GM13977 (cell line): ENCODE measurements around the gene TACC2.
"Not testable (repeated sequence)": the region's sequence is repeated elsewhere in the genome, so short reads cannot be mapped to it uniquely, and the experiment has no call there.

Source experiments
- DNase-seq: peaks from one replicate; pipeline ENCODE4 v3.0.0; 2012; ENCODE audit warnings: low spot score
- in situ Hi-C: fragments of 300-500 bp; cut with MboI; formaldehyde crosslinking; loops from one replicate; pipeline ENCODE4 v1.12.0; 2022; ENCODE audit warnings: low sequenced_read_pairs, low pct_unique_long_range_greater_than_20kb, mixed read lengths, inconsistent platforms; ENCODE audit not compliant: unreplicated experiment
- TF ChIP-seq, protein P1 (sequence below): IDR thresholded peaks from 2 replicates; pipeline ENCODE4 v1.5.1; 2012; ENCODE audit warnings: mild to moderate bottlenecking, control low read depth; ENCODE audit not compliant: insufficient read depth; ENCODE audit errors: extremely low read depth, missing control alignments

TACC2 gene

GRCh38 chr10:122056431-122057094, 67.6 kb downstream of the TACC2 start:
- in situ Hi-C loops = no loop called here
- DNase-seq = no peak

GRCh38 chr10:122057841-122058413, 69.0 kb downstream of the TACC2 start:
- in situ Hi-C loops = no loop called here
- TF ChIP-seq, protein P1, sequence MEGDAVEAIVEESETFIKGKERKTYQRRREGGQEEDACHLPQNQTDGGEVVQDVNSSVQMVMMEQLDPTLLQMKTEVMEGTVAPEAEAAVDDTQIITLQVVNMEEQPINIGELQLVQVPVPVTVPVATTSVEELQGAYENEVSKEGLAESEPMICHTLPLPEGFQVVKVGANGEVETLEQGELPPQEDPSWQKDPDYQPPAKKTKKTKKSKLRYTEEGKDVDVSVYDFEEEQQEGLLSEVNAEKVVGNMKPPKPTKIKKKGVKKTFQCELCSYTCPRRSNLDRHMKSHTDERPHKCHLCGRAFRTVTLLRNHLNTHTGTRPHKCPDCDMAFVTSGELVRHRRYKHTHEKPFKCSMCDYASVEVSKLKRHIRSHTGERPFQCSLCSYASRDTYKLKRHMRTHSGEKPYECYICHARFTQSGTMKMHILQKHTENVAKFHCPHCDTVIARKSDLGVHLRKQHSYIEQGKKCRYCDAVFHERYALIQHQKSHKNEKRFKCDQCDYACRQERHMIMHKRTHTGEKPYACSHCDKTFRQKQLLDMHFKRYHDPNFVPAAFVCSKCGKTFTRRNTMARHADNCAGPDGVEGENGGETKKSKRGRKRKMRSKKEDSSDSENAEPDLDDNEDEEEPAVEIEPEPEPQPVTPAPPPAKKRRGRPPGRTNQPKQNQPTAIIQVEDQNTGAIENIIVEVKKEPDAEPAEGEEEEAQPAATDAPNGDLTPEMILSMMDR = no peak
- no peak for DNase-seq

More at GRCh38 chr10:122056431-122057094, 67.6 kb downstream of the TACC2 start:
- TF ChIP-seq, protein P1 = no peak

GRCh38 chr10:122060250-122060649, 71.3 kb downstream of the TACC2 start:
- in situ Hi-C loops = no loop called here
- TF ChIP-seq, protein P1 = no peak
- no peak for DNase-seq

GRCh38 chr10:122062831-122063674, 74.1 kb downstream of the TACC2 start:
- TF ChIP-seq, protein P1 = no peak
- DNase-seq = no peak
- in situ Hi-C loops = no loop called here

DNA sequence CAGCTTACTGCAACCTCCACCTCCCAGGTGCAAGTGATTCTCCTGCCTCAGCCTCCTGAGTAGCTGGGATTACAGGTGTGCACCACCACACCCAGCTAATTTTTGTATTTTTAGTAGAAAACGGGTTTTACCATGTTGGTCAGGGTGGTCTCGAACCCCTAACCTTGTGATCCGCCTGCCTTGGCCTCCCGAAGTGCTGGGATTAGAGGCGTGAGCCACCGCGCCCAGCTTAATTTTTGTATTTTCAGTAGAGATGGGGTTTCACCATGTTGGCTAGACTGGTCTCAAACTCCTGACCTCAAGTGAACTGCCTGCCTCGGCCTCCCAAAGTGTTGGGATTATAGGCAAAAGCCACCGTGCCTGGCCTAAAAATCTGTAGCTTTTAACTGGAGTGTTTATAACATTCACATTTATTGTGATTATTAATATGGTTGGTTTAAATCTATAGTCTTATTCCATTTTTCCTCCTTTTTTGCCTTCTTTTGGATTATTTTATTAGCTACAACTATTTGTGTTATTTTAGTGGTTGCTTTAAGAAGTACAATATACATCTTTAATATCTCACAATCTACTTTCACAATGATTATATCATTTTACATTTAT, 77.5 kb downstream of the TACC2 start:
- in situ Hi-C loops, DNase-seq: not testable (repeated sequence)

- no peak for DNase-seq
- TF ChIP-seq, protein P1 = no peak
- in situ Hi-C loops = no loop called here
Observed at GRCh38 chr10:122068844-122069243, 79.9 kb downstream of the TACC2 start.
